Gastrocnemius medialis (tissue), 4 donors: Measurements from ENCODE around the gene EFCAB6. TPM values are rescaled to one million over a fixed set of nuclear protein-coding genes. Genes with fewer than 3 reads are reported as not detected.

Source experiments
- ATAC-seq, 2 donors: fragments of 150-250 bp; one replicate each; pipeline ENCODE4 v1.9.1; 2016
- DNase-seq, 2 donors: peaks; one replicate each; pipeline ENCODE4 v3.0.0-alpha.2; 2019
- H3K27ac ChIP-seq, 4 donors: fragments of 200-600 bp; sonication (generic); 1 replicate in 1 of 4; 2 replicates in 3 of 4; pipeline ENCODE4 v1.5.1; 2016 to 2018; ENCODE audit warnings: mild to moderate bottlenecking in 2 of 4, moderate library complexity in 1 of 4
- H3K27me3 ChIP-seq, 3 donors: fragments of 200-600 bp; sonication (generic) in 2 of 3; 1 replicate in 1 of 3; 2 replicates in 2 of 3; pipeline versions ENCODE4 v1.5.1 to v1.6.0; 2016 to 2019; ENCODE audit warnings: mild to moderate bottlenecking in 1 of 3, moderate library complexity in 1 of 3
- H3K36me3 ChIP-seq, 2 donors: fragments of 200-600 bp; sonication (generic) in 1 of 2; one replicate each; pipeline ENCODE4 v1.5.1; 2017 to 2018
- H3K4me1 ChIP-seq, 2 donors: fragments of 200-600 bp; sonication (generic) in 1 of 2; one replicate each; pipeline ENCODE4 v1.5.1; 2016 to 2017; ENCODE audit warnings: mild to moderate bottlenecking in 2 of 2
- H3K4me3 ChIP-seq, 4 donors: fragments of 200-600 bp; sonication (generic) in 3 of 4; 1 replicate in 1 of 4; 2 replicates in 3 of 4; pipeline ENCODE4 v1.5.1; 2016 to 2019; ENCODE audit warnings: mild to moderate bottlenecking in 2 of 4
- H3K9me3 ChIP-seq, 3 donors: fragments of 200-600 bp; sonication (generic) in 2 of 3; 1 replicate in 1 of 3; 2 replicates in 2 of 3; pipeline ENCODE4 v1.5.1; 2016 to 2019
- CTCF ChIP-seq, 5 experiments: fragments of 450-650 bp in 3 of 5; fragments of 200-600 bp in 2 of 5; sonication (generic) in 2 of 5; IDR thresholded peaks in 4 of 5; conservative IDR thresholded peaks in 1 of 5; 1 replicate in 4 of 5; 2 replicates in 1 of 5; pipeline ENCODE4 v1.5.1; 2016 to 2019; ENCODE audit warnings: antibody characterized with exemption in 5 of 5, mild to moderate bottlenecking in 3 of 5, moderate library complexity in 3 of 5
- POLR2A ChIP-seq, 2 donors: fragments of 450-650 bp; IDR thresholded peaks; one replicate each; pipeline ENCODE4 v1.6.1; 2017; ENCODE audit warnings: antibody characterized with exemption in 2 of 2, mild to moderate bottlenecking in 2 of 2, moderate library complexity in 2 of 2
- in situ Hi-C, 4 donors: fragments of 200-750 bp; cut with MboI; loops; one replicate each; pipeline versions ENCODE4 v1.15.0 to v1.8.0; 2017; ENCODE audit warnings: low sequenced_read_pairs in 4 of 4
- intact Hi-C: fragments of 100-400 bp; cut with DNase I; formaldehyde crosslinking; loops from one replicate; pipeline ENCODE4 v1.15.1; 2023; ENCODE audit warnings: low total_unique reads
- total RNA-seq, 4 donors: library from RNA; depleted of rRNA; stranded (reverse); fragments of >200 nt; gene quantifications; one replicate each; pipeline versions ENCODE4 v1.1.0 to v1.2.3, GENCODE V29; 2016

The EFCAB6 gene
- total RNA-seq, 4 donors from 2014 or later: 0.07 to 4.4 (median 0.28) TPM

- ATAC-seq (no peak), DNase-seq (no peak)
- in situ Hi-C loops (no loop called here), intact Hi-C loops (no loop called here)
- Histone ChIP-seq H3K4me3 (no peak overlapping the region), H3K9me3 (no peaks in the 10 kb centered on the region), H3K4me1 (no peaks in the 10 kb centered on the region), H3K27ac (no peak overlapping the region), H3K36me3 (no peaks in the 10 kb centered on the region), H3K27me3 (peaks cover 0 to 2% (median 0%) of the 10 kb centered on the region in 3 donors)
- TF ChIP-seq CTCF (IDR thresholded peaks at IDR 0.05 in 4 of 5, conservative IDR thresholded peaks at IDR 0.05 in 1 of 5) (no peak), POLR2A (IDR thresholded peaks at IDR 0.05) (no peak)
Measured at GRCh38 chr22:43511276-43511910, 300.7 kb downstream of the EFCAB6 start.

- intact Hi-C loops (no loop called here), in situ Hi-C loops (no loop called here)
- no peak for TF ChIP-seq CTCF (IDR thresholded peaks at IDR 0.05 in 4 of 5, conservative IDR thresholded peaks at IDR 0.05 in 1 of 5)
- TF ChIP-seq POLR2A (IDR thresholded peaks at IDR 0.05): no peak
Measured at GRCh38 chr22:43510281-43511070, 301.6 kb downstream of the EFCAB6 start.

GRCh38 chr22:43509337-43509736 is 302.8 kb downstream of the EFCAB6 start:
- TF ChIP-seq POLR2A (IDR thresholded peaks at IDR 0.05) (no peak), CTCF (IDR thresholded peaks at IDR 0.05 in 4 of 5, conservative IDR thresholded peaks at IDR 0.05 in 1 of 5) (no peak)
- intact Hi-C loops (no loop called here), in situ Hi-C loops (no loop called here)
- no peak overlapping the region for H3K27ac ChIP-seq
- H3K4me1 ChIP-seq: no peaks in the 10 kb centered on the region
- no peak for ATAC-seq
- DNase-seq: no peak
- H3K27me3 ChIP-seq: peaks cover 0 to 2% (median 0%) of the 10 kb centered on the region in 3 donors
- no peaks in the 10 kb centered on the region for H3K9me3 ChIP-seq
- no peaks in the 10 kb centered on the region for H3K36me3 ChIP-seq
- H3K4me3 ChIP-seq: no peak overlapping the region

More at GRCh38 chr22:43510281-43511070, 301.6 kb downstream of the EFCAB6 start:
- no peak for DNase-seq
- Histone ChIP-seq H3K27me3 (peaks cover 0 to 2% (median 0%) of the 10 kb centered on the region in 3 donors), H3K36me3 (no peaks in the 10 kb centered on the region), H3K4me1 (no peaks in the 10 kb centered on the region), H3K9me3 (no peaks in the 10 kb centered on the region), H3K27ac (no peak overlapping the region), H3K4me3 (no peak overlapping the region)
- no peak for ATAC-seq

GRCh38 chr22:43508489-43508888 is 303.6 kb downstream of the EFCAB6 start:
- Histone ChIP-seq H3K9me3 (no peaks in the 10 kb centered on the region), H3K36me3 (no peaks in the 10 kb centered on the region), H3K4me1 (no peaks in the 10 kb centered on the region), H3K4me3 (no peak overlapping the region), H3K27me3 (no peaks in the 10 kb centered on the region), H3K27ac (no peak overlapping the region)
- no peak for DNase-seq
- in situ Hi-C loops (no loop called here), intact Hi-C loops (no loop called here)
- TF ChIP-seq CTCF (IDR thresholded peaks at IDR 0.05 in 4 of 5, conservative IDR thresholded peaks at IDR 0.05 in 1 of 5): no peak
- TF ChIP-seq POLR2A (IDR thresholded peaks at IDR 0.05): no peak
- no peak for ATAC-seq
